Colon (tissue), 2 donors: Measurements from ENCODE around the gene LYPLA2.
"Not testable (repeated sequence)": the region's sequence is repeated elsewhere in the genome, so short reads cannot be mapped to it uniquely, and the experiment has no call there.

Experiments used
- FAIRE-seq: peaks from 2 replicates; lab custom pipeline; 2012; peaks lifted over from hg19 to GRCh38; lab: Jason Lieb, UNC
- donor health status: control.
- donor health status: control.

LYPLA2 gene

GRCh38 chr1:23779826-23780371, 11.0 kb upstream of the LYPLA2 start:
- FAIRE-seq = no peak

- not testable (repeated sequence) for FAIRE-seq
Observed at GRCh38 chr1:23783141-23783540, 7.8 kb upstream of the LYPLA2 start.

- no peak for FAIRE-seq
Observed at GRCh38 chr1:23784846-23785245, 6.1 kb upstream of the LYPLA2 start.

GRCh38 chr1:23787701-23788100, 3.2 kb upstream of the LYPLA2 start:
- FAIRE-seq = no peak

GRCh38 chr1:23788695-23789094, 2.2 kb upstream of the LYPLA2 start:
- no peak for FAIRE-seq

- FAIRE-seq = no peak
Observed at GRCh38 chr1:23791516-23792047, 637 bp downstream of the LYPLA2 start.

GRCh38 chr1:23792151-23792945, 1.4 kb downstream of the LYPLA2 start:
- FAIRE-seq = no peak

- FAIRE-seq = no peak
Observed at GRCh38 chr1:23793018-23793781, 2.3 kb downstream of the LYPLA2 start.

GRCh38 chr1:23793861-23794731, 3.2 kb downstream of the LYPLA2 start:
- no peak for FAIRE-seq

- not testable (repeated sequence) for FAIRE-seq
Observed at GRCh38 chr1:23794732-23795182, 3.8 kb downstream of the LYPLA2 start.

GRCh38 chr1:23795676-23796465, 4.9 kb downstream of the LYPLA2 start:
- no peak for FAIRE-seq

- FAIRE-seq = no peak
Observed at GRCh38 chr1:23796466-23797271, 5.7 kb downstream of the LYPLA2 start.

GRCh38 chr1:23797478-23798448, 6.8 kb downstream of the LYPLA2 start:
- FAIRE-seq = no peak

- no peak for FAIRE-seq
Observed at GRCh38 chr1:23798662-23799142, 7.8 kb downstream of the LYPLA2 start.

GRCh38 chr1:23799255-23799569, 8.3 kb downstream of the LYPLA2 start:
- no peak for FAIRE-seq

GRCh38 chr1:23799570-23800399, 8.8 kb downstream of the LYPLA2 start:
- FAIRE-seq = no peak

GRCh38 chr1:23800400-23801337, 9.7 kb downstream of the LYPLA2 start, which contains the start of gene GALE:
Gene GALE, minus strand, starts transcription at chr1:23800754. Its CDS starts 1,747 bp downstream, at chr1:23799007.
- no peak for FAIRE-seq
